ENCODE data around the gene CCSER1.

Gene CCSER1

DNA sequence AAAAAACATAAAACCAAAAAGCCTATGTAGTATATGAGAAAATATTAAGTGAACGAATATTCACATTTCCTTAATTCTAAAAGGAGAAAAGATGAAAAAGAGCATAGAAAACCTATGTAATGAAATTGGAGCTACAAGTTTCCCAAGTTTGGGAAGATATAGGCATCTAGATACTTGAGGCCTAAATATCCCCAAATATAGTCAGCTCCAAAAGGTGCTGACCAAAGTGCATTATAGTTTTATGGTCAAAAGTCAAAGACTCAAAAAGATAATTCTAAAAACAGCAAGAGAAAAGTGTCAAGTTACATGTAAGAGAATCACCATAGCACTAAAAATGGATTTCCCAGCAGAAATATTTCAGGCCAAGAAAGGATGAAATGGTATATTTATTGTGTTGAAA lies 1502.9 kb downstream of the CCSER1 start:
- no peak for DNase-seq

DNA sequence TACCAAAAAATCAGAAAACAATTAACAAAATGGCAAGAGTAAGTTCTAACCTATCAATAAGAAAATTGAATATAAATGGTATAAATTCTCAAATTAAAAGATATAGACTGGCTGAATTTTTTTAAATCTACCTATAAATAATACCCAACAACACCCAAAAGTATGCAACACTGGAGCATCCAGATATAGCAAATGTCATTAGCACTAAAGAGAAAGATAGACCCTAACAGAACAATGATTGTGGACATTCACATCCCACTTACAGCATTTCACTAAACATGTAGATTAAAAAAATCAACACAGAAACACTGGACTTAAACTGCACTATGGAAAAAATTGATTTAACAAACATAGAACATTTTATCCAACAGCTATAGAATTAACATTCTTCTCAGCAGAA lies 1503.6 kb downstream of the CCSER1 start:
- DNase-seq = no peak

- no peak for DNase-seq
Measured at GRCh38 chr4:91631335-91631734, 1504.1 kb downstream of the CCSER1 start.

DNA sequence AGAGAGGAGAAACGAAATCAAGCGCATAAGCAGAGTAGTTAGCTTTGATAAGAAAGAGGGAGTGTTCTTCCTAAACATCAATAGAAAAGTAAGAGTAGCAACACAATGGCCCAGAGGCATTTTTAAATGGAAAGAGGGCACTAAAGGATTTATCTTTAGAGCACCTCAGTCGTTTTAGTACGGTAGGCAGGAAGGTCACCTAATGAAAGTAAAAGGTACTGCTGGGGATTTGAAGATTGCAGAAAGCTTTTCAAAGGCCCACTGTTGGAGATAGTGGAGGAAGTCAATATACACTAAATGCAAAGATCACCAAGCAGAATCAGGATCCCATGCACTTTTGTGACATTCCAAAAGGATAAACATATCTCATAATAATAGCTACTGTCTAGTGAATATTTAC lies 1508.9 kb downstream of the CCSER1 start:
- DNase-seq = no peak
